Measurements from ENCODE around the gene NRGN.

- TF ChIP-seq CTCF (conservative IDR thresholded peaks at IDR 0.05; ENCODE audit: low read depth, low read length) (no peak), RFX5 (IDR thresholded peaks at IDR 0.05; ENCODE audit: low read depth, low read length) (no peak), POLR2A (IDR thresholded peaks at IDR 0.05; ENCODE audit: low read depth, low read length) (no peak), BHLHE40 (IDR thresholded peaks at IDR 0.05; ENCODE audit: low read depth, low read length) (no peak), CEBPB (IDR thresholded peaks at IDR 0.05; ENCODE audit: low read depth, low read length) (no peak), MAFK (IDR thresholded peaks at IDR 0.05; ENCODE audit: low read depth, low read length) (no peak), RAD21 (IDR thresholded peaks at IDR 0.05; ENCODE audit: low read length) (no peak), MAZ (IDR thresholded peaks at IDR 0.05; ENCODE audit: borderline replicate concordance, low read depth, low read length) (no peak), SMC3 (IDR thresholded peaks at IDR 0.05; ENCODE audit: low read depth, low read length) (no peak), USF2 (IDR thresholded peaks at IDR 0.05; ENCODE audit: low read depth, low read length) (no peak), RCOR1 (IDR thresholded peaks at IDR 0.05; ENCODE audit: insufficient replicate concordance, low read length) (no peak), NFE2L2 (IDR thresholded peaks at IDR 0.05; ENCODE audit: low read depth, low read length) (no peak), FOS (IDR thresholded peaks at IDR 0.05; ENCODE audit: low read depth, low read length) (no peak)
These were observed 22.3 kb upstream of the NRGN start for GRCh38 chr11:124717421-124717785.

Data from IMR-90 (cell line).